Measurements from ENCODE around the gene PHACTR3.

Gene PHACTR3

GRCh38 chr20:59777814-59778575, 173.7 kb downstream of the PHACTR3 start:
- CTCF ChIA-PET = interaction anchor here (0.6 to 1.1 kb wide), 2 partner anchors 72 to 74 kb away, joined by 3 read pairs; no protein-coding TSS in a partner anchor
- POLR2A ChIA-PET = no interaction called here
- H3K4me3 ChIP-seq (ENCODE audit: low read depth, low read length) = no peak overlapping the region
- no peak for TF ChIP-seq CTCF (IDR thresholded peaks at IDR 0.05; ENCODE audit: insufficient read depth, low read length, missing control alignments)
- no peak for DNase-seq (ENCODE audit: low read depth, low spot score)

DNA sequence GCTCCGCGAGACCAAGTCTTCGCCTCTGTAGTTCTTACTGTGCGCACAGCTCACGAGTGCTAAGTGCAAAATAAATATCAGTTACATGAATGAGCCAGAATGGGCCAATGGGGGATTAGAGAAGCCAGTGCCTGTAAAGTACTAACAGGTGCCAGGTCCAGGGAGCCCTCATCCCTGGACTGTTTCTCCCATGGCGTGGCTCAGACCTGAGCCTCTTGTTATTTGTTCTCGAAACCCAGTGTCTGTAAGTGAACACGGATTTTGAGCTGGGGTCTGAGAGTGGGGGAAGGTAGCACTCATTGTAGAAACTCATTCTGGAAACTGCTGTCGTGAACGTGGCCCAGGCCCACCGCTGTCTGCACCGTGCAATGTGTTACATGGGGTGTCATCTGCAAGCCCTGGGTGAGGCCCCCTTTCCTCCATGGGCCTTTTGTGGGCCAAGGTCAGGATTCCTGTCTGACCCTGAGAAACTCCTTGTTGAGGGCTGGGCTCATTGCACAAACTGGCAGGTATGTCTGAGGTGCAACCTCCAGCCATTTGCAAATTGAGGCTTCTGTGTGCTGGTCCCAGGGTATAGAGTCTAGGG, 174.4 kb downstream of the PHACTR3 start:
- no peak for TF ChIP-seq CTCF (IDR thresholded peaks at IDR 0.05; ENCODE audit: insufficient read depth, low read length, missing control alignments)
- POLR2A ChIA-PET = no interaction called here
- CTCF ChIA-PET = interaction anchor here (1.1 kb wide), 1 partner anchor 71 kb away, joined by 3 read pairs; no protein-coding TSS in a partner anchor
- no peak for DNase-seq (ENCODE audit: low read depth, low spot score)
- H3K4me3 ChIP-seq (ENCODE audit: low read depth, low read length) = no peak overlapping the region

DNA sequence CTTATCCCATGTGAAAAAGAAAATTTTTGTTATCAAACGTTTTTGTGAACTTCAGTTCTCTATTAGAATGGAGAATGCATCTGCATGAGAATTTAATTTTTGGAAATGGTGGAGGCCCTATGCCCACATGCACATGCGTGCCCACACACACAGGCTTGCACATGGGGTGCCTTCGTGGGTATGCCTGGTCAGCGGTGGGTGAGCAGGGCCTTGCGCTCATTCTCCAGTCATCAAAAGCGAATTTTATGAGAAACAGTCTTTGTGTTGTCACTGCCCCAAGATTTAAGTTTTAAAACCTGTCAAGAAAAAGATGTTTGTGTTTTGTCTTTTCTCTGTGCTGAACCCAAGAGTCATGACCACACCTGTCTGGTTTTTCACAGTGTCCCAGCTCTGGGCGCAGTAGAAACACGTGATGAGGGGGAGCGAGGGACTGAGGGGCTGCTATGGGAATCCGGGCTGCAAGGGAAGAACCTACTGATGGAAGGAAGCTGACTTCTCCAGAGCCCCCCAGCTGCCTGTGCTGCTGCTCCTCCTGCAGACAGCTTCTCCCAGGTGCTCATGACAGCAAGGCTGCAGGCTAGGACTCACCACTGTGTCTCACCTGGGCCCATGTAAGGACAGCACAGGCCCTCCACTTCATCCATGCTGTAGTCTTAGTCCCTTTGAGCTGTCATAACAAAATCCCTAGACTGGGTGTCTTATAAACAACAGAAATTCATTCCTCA, 175.5 kb downstream of the PHACTR3 start:
- ChIA-PET CTCF (interaction anchor here (1.2 kb wide), 1 partner anchor 161 kb away, joined by 3 read pairs; the partner anchor contains the start of genes FAM217B and PPP1R3D), POLR2A (no interaction called here)
- no peak overlapping the region for H3K4me3 ChIP-seq (ENCODE audit: low read depth, low read length)
- DNase-seq (ENCODE audit: low read depth, low spot score) = no peak
- TF ChIP-seq CTCF (IDR thresholded peaks at IDR 0.05; ENCODE audit: insufficient read depth, low read length, missing control alignments) = no peak

DNA sequence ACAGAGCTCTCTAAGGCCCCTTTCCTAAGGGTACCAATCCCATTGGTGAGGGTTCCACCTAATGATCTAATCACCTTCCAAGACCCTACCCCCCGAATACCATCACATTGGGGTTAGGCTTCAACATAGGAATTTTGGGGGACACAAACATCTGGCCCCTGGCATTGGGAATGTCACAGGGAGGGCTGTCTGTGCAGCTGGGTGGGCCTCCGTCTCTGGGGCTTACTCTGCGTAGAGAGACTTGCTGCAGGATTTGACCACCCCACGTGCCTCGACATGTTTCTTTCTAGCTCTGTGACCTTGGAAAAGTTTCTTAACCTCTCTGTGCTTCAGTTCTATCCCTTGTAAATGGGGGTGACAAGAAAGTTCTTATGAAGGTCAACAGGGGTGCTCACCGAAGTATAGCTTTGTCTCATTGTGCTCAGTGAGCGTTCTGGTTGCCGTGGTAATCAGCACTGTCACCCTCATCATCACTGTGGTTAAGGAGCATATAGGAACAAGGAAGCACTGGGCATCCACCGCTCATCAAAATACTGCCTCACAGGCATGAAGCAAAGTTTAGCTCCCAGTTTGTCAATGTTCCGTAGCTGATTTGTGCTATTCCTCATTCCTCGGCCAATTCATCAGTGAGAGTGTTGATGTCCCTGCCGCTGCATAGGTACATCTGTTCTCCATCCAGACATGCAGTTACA, 176.3 kb downstream of the PHACTR3 start:
- ChIA-PET POLR2A (no interaction called here), CTCF (interaction anchor here (1.2 to 5.7 kb wide), 2 partner anchors 70 to 160 kb away, joined by 3 to 49 read pairs; partner anchors contain the start of genes FAM217B and PPP1R3D)
- no peak for TF ChIP-seq CTCF (IDR thresholded peaks at IDR 0.05; ENCODE audit: insufficient read depth, low read length, missing control alignments)
- no peak overlapping the region for H3K4me3 ChIP-seq (ENCODE audit: low read depth, low read length)
- no peak for DNase-seq (ENCODE audit: low read depth, low spot score)

DNA sequence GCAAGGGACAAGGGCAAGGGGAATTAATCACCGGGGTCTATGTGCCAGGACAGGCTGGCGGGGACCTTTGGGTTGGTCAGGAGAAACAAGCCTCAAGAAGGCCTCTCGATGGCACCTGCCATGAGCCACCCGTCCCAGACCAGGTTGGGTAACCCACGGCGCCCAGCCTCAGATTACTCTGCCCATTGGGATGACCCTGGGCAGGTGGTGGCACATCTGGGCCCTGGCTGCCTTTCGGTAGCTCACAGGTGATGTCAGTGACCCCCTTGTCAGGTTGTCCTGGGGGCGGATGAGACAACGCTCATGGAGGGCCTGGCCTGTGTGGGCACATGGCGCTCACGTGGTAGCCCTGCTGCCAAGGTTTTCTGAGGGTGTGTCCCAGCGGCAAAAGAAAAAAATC, 176.9 kb downstream of the PHACTR3 start:
- no peak overlapping the region for H3K4me3 ChIP-seq (ENCODE audit: low read depth, low read length)
- no peak for DNase-seq (ENCODE audit: low read depth, low spot score)
- ChIA-PET CTCF (interaction anchor here (1.2 to 5.7 kb wide), 3 partner anchors 10 to 159 kb away, joined by 3 to 49 read pairs (median 11); partner anchors contain the start of genes FAM217B and PPP1R3D), POLR2A (no interaction called here)
- no peak for TF ChIP-seq CTCF (IDR thresholded peaks at IDR 0.05; ENCODE audit: insufficient read depth, low read length, missing control alignments)
